Thoracic aorta (tissue), 2 donors: ENCODE measurements around the gene RXFP2. TPM values are rescaled to one million over a fixed set of nuclear protein-coding genes. Genes with fewer than 3 reads are reported as not detected.

ENCODE experiments used
- ATAC-seq: fragments of 150-250 bp; one replicate; pipeline ENCODE4 v1.8.0; 2017; ENCODE audit warnings: low read depth; ENCODE audit not compliant: insufficient number of reproducible peaks, low FRiP score
- DNase-seq: peaks from one replicate; pipeline ENCODE4 v3.0.0-alpha.2; 2020; ENCODE audit warnings: low spot score
- H3K27ac ChIP-seq, 2 donors: fragments of 200-600 bp; sonication (generic); 1 replicate in 1 of 2; 2 replicates in 1 of 2; pipeline ENCODE4 v1.5.1; 2016; ENCODE audit warnings: mild to moderate bottlenecking in 2 of 2, moderate library complexity in 2 of 2
- H3K27me3 ChIP-seq: fragments of 200-600 bp; sonication (generic); replicated peaks from 2 replicates; pipeline ENCODE4 v1.6.0; 2016; ENCODE audit warnings: mild to moderate bottlenecking; ENCODE audit not compliant: insufficient read depth
- H3K36me3 ChIP-seq: fragments of 200-600 bp; sonication (generic); one replicate; pipeline ENCODE4 v1.5.1; 2016
- H3K4me1 ChIP-seq, 2 donors: fragments of 200-600 bp; sonication (generic); 1 replicate in 1 of 2; 2 replicates in 1 of 2; pipeline versions ENCODE4 v1.5.1 to v1.6.0; 2016; ENCODE audit warnings: low read depth in 2 of 2, mild to moderate bottlenecking in 1 of 2; ENCODE audit not compliant: control insufficient read depth in 1 of 2
- H3K4me3 ChIP-seq: fragments of 200-600 bp; sonication (generic); 2 replicates; pipeline ENCODE4 v1.5.1; 2016; ENCODE audit warnings: mild to moderate bottlenecking
- H3K9me3 ChIP-seq: fragments of 200-600 bp; sonication (generic); 2 replicates; pipeline ENCODE4 v1.5.1; 2016
- total RNA-seq, 2 donors: library from RNA; depleted of rRNA; stranded (reverse); fragments of >200 nt; gene quantifications; one replicate each; pipeline versions ENCODE4 v1.1.0 to v1.2.3, GENCODE V29; 2016
- TF ChIP-seq, protein P1 (sequence below): fragments of 200-600 bp; sonication (generic); IDR thresholded peaks from one replicate; pipeline ENCODE4 v1.5.1; 2019; ENCODE audit warnings: antibody characterized with exemption

RXFP2 gene
- total RNA-seq, 2 donors from 2014 or later, result 0.21 to 3.0 TPM

DNA sequence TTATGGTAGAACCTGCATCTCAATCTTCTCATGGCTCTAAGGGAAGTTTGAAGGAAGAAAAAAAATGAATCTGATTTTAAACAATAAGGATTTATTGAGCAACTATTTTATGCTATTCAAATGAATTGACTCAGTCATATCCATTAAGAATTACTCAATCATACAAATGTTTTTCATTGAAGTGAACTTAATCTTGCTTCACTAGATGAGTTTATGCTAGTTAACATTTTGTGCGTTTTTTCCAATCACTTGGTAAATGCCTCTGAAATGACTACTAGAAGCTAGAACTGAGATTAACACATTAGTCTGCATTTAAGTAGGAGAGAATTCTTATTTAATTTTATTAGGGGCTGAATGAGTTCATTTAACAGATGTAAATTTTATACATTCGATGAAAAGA, 25.2 kb downstream of the RXFP2 start:
- DNase-seq (no peak), ATAC-seq (no peak)
- Histone ChIP-seq H3K27me3 (no peaks in the 10 kb centered on the region), H3K4me3 (no peak overlapping the region), H3K9me3 (no peaks in the 10 kb centered on the region), H3K36me3 (no peaks in the 10 kb centered on the region), H3K27ac (no peak overlapping the region), H3K4me1 (peaks cover 9 to 28% of the 10 kb centered on the region in 2 donors)
- TF ChIP-seq, protein P1, sequence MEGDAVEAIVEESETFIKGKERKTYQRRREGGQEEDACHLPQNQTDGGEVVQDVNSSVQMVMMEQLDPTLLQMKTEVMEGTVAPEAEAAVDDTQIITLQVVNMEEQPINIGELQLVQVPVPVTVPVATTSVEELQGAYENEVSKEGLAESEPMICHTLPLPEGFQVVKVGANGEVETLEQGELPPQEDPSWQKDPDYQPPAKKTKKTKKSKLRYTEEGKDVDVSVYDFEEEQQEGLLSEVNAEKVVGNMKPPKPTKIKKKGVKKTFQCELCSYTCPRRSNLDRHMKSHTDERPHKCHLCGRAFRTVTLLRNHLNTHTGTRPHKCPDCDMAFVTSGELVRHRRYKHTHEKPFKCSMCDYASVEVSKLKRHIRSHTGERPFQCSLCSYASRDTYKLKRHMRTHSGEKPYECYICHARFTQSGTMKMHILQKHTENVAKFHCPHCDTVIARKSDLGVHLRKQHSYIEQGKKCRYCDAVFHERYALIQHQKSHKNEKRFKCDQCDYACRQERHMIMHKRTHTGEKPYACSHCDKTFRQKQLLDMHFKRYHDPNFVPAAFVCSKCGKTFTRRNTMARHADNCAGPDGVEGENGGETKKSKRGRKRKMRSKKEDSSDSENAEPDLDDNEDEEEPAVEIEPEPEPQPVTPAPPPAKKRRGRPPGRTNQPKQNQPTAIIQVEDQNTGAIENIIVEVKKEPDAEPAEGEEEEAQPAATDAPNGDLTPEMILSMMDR, result no peak

DNA sequence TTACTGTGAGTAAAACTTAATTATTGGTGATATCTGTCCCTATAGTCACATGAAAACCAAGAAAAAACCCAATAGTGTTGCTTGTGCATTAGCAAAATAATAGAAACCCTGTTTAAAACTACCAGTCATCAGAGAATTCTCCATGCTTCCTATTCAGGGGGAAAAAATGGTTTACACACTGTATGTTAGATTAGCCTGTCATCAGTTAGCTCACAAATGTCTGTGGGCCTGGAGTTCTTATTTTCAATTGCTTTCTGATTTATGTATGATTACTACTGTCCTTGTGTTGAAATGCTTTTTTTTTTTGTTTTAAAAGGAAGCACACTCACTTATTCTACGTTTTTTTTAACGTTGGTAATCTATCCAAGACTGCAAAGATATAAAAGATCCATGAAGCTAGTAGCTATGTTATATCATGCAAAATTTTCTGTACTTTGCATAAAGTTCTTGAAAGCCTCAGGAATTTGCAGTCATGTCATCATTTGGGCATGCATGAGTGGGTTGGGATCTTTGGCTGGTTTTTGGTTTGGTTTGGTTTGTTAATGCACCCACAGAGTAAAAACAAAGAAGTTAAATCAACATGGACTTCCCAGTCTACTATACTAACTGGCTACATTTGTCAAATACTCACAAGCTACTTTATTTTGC, 25.9 kb downstream of the RXFP2 start:
- no peaks in the 10 kb centered on the region for H3K27me3 ChIP-seq
- ATAC-seq (no peak), DNase-seq (no peak)
- TF ChIP-seq, protein P1, result no peak
- H3K4me1 ChIP-seq, result peaks cover 9 to 28% of the 10 kb centered on the region in 2 donors
- no peaks in the 10 kb centered on the region for H3K36me3 ChIP-seq
- H3K27ac ChIP-seq, result no peak overlapping the region
- no peak overlapping the region for H3K4me3 ChIP-seq
- no peaks in the 10 kb centered on the region for H3K9me3 ChIP-seq

DNA sequence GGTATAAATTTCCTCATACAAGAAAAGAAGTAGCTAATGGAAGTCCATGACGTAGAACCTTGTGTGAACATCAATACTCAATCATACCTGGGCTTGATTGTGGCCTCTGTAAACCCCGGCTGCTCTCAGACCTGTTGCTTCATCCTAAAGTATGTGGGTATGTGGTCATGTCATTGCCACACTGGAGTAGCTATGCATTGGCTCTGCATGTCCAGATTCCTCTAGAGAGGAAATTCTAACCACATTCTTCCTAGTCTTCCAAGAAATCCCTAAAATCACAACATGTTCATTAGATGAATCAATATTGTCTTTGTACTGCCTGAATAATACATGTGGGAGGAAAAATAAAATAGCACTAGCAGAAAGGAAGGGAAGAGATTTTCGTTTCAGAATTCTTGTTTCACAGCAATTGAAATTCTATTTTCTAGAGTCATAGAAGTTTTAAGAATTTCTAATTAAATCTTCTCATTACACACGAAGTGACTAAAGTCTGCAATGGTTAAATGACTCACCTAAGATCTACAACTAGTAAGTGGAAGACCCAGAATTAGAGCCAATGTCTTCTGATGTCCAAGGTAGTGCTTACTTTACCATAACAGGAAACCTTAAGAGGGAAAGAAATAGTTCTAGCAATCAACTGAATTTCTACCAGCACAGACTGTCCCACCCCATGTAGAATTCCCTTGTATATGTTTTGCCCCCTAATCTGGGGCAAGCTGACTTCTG, 28.0 kb downstream of the RXFP2 start:
- Histone ChIP-seq H3K27me3 (no peaks in the 10 kb centered on the region), H3K4me1 (peaks cover 9 to 31% of the 10 kb centered on the region in 2 donors), H3K4me3 (no peak overlapping the region), H3K27ac (peak overlapping the region; percentile 37 to 57), H3K36me3 (no peaks in the 10 kb centered on the region), H3K9me3 (no peaks in the 10 kb centered on the region)
- TF ChIP-seq, protein P1, result no peak
- DNase-seq, result no peak
- no peak for ATAC-seq

DNA sequence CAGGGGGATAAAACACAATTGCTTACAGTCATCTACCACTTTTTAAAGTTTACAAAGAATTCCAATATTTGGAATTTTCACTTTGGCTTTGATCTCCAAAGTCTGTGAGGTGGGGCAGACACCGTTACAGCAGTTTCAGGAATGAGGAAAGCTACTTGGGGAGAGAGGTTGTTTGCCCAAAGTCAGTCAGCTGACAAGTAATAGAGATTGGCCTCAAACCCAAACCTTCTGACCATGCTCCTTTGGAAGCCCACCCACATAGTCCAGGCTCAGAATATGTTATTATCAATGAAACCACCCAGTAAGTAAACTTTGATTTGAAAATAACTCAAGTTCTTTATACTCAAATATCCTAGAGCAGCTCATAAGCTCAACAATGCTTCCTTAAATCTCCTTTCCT, 29.0 kb downstream of the RXFP2 start:
- H3K4me1 ChIP-seq, result peaks cover 13 to 41% of the 10 kb centered on the region in 2 donors
- H3K9me3 ChIP-seq, result no peaks in the 10 kb centered on the region
- no peaks in the 10 kb centered on the region for H3K36me3 ChIP-seq
- no peaks in the 10 kb centered on the region for H3K27me3 ChIP-seq
- H3K27ac ChIP-seq, result peak overlapping the region; percentile 37 to 57
- ATAC-seq (no peak), DNase-seq (no peak)
- no peak overlapping the region for H3K4me3 ChIP-seq
- TF ChIP-seq, protein P1, result no peak

DNA sequence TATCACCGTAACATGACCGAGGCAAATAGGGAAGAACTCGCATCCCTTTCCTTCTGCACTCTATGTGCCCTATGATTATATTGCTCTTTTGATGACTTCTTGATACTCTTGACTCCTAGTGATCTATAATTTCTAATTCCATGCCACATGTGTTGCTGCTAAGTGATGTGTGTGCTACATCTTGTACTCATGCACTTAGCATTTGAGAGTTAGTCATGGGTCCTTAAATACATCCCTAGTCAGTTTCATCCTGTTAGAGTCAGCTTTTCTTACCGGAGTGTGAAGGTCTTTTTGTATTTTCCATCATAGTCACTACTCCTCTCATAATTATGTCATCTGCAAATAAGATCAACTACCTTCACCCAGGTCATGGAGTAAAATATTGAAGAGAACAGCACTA, 30.2 kb downstream of the RXFP2 start:
- Histone ChIP-seq H3K27ac (no peak overlapping the region), H3K9me3 (no peaks in the 10 kb centered on the region), H3K4me3 (no peak overlapping the region), H3K4me1 (peaks cover 23 to 53% of the 10 kb centered on the region in 2 donors), H3K27me3 (no peaks in the 10 kb centered on the region), H3K36me3 (no peaks in the 10 kb centered on the region)
- DNase-seq (no peak), ATAC-seq (no peak)
- TF ChIP-seq, protein P1, result no peak
